Occipital lobe (tissue), 2 donors: ENCODE measurements around the gene POLRMT. TPM values are rescaled to one million over a fixed set of nuclear protein-coding genes. Genes with fewer than 3 reads are reported as not detected.
A peak's percentile ranks its signal among the peaks of the same experiment; 100 is the strongest.
"Not testable (repeated sequence)": the region's sequence is repeated elsewhere in the genome, so short reads cannot be mapped to it uniquely, and the experiment has no call there.

Source experiments
- DNase-seq: peaks from one replicate; lab custom pipeline; 2025; lab: John Stamatoyannopoulos, UW
- total RNA-seq: library from RNA; depleted of rRNA; stranded (reverse); fragments of >200 nt; gene quantifications from one replicate; pipeline ENCODE4 v1.2.3, GENCODE V29; 2014

Gene POLRMT
- total RNA-seq, 1 donor from 2014 or later: 12.5 TPM

GRCh38 chr19:593505-593904 lies 39.8 kb downstream of the POLRMT start:
- no peak for DNase-seq

DNA sequence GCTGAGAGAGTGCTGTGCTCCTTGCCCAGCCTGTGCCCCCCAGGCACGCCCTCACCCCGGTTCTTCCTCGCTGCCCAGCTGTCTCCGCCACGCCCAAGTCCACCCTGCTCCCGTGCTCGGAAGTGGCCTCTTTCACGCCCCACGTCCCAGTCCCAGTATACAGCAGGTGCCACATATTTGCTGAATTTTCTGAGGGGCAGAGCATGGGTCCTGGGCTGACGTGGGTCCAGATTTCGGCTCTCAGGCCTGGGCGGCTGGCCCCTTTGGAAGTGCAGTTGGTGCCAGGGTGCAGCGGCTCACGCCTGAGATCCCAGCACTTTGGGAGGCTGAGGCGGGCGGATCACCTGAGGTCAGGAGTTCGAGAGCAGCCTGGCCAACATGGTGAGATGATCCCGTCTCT lies 40.3 kb downstream of the POLRMT start:
- DNase-seq: no peak

DNA sequence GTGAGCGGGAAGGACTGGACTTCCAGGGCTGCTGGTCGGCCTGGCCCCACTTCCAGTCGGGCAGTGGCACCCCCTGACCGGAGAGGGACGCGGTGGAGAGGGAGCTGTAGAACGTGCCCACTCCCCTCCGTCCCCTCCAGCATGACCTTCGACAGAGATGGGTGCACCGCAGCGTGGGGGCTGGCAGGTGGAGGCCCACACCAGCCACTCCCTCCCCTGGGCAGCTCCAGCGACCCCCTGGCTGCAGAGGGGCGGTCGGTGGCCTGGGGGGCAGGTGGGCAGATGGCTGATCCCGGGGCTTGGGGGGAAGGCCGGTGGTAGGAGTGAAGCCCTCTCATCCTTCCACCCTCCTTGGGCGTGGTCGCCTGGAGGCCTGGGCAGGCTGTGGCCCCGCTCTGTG lies 41.2 kb downstream of the POLRMT start:
- no peak for DNase-seq

DNA sequence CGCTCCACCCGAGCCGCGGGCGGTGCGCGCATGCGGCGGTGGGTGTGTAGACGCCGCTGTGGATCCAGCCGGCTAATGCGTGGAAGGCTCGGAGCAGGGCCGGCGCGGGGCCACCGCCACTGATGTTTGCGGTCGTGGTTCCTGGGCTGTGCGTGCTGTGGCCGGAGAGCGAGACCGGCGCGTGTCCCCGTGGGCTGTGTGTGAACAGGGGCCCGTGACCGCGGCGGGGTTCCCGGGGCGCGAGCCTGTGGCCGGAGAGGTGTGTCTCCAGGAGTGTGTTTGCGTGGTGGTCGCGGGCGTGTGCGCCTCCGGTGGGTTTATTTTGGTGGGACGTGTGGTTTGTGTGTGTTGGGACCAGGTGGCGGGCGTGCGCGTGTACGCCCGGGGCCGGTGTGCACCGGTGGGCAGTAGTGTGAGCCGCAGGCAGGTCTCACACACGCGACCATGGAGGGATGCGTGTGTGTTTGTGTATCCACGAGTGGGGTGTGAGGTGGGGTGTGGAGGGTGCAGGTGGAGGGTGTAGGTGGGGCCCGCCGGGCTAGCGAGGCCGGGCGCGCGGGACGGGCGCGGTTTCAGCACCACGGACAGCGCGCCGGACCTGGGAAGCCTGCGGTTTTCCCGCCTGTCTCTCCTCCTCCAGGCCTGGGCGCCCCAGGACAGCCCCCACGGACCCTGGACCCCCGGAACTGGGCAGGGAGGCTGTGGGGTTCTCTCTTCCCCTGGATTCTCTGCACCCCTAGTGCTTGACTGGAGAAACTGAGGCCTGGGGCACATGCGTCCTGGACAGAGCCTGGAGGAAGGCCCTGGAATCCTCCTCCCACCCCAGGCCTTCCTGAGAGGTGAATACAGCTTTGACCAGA lies 42.0 kb downstream of the POLRMT start:
- DNase-seq: no peak

DNA sequence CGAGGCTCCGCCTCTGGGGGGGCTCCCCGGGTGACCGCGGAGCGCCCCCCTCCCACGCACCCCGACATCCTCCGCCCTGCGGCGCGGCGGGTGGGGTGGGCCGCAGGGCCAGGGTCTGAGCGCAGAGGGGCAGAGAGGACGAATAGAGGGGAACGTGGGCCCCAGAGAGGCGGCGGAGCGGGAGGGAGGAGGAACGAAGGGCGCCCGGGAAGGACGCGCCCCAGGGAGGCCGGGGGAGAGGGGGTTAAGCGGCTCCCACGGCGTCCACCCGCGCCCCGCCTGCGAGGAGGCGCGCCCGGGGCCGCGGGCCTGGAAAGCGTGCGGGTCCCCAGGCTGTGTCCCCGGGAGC lies 42.6 kb downstream of the POLRMT start:
- no peak for DNase-seq

DNA sequence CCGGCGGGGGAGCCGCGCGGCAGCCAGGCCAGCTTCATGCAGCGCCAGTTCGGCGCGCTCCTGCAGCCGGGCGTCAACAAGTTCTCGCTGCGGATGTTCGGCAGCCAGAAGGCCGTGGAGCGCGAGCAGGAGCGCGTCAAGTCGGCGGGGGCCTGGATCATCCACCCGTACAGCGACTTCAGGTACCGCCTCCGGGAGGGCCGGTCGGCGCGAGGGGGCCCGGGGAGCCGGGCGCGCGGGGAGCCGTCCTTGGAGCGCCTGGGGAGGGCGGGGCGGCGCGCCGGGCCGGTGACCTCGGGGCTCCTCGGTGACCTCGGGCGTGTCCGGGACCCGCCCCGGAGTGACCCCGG lies 43.0 kb downstream of the POLRMT start:
- no peak for DNase-seq

DNA sequence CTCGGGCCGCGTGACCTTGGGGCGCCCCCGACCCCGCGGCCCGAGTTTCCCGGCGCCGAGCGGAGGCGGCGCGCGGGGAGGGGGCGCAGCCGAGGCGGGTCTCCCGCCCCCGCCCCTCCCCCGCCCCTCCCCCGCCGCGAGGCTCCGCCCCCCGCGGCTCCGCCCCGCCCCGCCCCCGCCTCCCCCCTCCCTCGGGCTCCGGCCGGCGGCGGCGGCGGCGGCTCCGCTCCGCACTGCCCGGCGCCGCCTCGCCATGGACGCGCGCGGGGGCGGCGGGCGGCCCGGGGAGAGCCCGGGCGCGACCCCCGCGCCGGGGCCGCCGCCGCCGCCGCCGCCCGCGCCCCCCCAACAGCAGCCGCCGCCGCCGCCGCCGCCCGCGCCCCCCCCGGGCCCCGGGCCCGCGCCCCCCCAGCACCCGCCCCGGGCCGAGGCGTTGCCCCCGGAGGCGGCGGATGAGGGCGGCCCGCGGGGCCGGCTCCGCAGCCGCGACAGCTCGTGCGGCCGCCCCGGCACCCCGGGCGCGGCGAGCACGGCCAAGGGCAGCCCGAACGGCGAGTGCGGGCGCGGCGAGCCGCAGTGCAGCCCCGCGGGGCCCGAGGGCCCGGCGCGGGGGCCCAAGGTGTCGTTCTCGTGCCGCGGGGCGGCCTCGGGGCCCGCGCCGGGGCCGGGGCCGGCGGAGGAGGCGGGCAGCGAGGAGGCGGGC lies 43.5 kb downstream of the POLRMT start, which contains the start of gene HCN2:
TSS of gene HCN2 (plus strand) at position 189 of the 703 bp plus-strand sequence. CDS start at position 254, 65 bp downstream.
- DNase-seq: no peak

- DNase-seq: no peak
These were observed 44.3 kb downstream of the POLRMT start for GRCh38 chr19:588741-589692.

DNA sequence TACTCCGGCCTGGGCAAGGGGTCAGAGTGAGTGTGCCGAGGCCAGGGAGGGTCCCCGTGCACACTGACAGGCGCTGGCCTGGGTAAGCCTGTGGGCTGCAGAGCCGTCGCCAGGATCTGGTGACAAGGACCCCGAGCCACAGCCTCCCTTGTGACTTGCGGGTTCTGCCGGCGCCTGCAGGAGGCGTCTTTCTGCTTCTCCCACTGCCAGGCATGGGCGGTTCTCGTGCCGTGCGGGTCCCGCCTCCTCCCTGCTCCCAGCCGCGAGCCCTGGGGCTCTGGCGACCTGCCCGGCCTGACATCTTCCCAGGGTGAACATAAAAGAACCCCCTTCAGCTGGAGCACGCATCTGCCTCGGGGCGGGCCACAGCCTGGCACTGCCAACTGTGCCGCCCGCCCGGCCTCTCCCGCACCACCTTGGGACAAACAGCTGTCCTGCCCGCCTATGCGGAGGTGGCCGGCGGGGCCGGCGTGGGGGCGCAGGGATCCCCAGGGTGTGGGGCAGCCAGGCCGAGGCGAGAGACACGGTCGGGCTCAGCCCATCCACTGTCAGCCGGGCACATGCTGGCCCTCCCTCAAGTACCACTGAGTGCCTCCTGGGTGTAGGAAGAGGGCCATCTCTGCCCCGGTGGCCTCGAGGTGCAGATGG lies 45.1 kb downstream of the POLRMT start:
- DNase-seq: peak; percentile 80

DNA sequence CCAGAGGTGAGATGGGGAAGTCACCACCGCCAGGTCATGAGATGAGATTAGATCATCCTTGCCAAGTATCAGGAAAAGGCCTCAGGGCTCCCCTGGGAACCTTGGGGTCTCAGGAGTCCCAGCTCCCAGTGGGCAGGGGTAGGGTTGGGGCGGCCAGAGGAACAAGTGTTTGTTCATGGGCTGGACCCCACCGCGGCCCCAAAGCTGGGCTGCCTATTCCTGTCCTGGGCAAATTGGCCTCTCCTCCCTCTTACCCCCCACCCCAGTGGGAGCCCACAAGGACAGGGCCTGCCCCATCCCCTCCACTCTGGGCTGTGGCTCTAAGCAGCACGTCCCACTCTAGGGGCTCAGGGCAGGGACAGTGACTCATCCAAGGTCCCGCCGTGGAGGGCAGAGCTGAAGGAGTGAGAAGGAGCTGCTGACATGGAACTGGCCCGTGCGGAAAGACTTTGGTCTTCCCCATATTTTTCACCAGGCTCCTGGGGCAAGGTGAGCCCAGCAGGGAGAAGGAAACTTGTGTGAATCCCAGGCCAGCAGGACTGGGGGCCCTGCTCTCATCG lies 47.7 kb downstream of the POLRMT start:
- no peak for DNase-seq

GRCh38 chr19:585146-585545 lies 48.2 kb downstream of the POLRMT start:
- DNase-seq: not testable (repeated sequence)

DNA sequence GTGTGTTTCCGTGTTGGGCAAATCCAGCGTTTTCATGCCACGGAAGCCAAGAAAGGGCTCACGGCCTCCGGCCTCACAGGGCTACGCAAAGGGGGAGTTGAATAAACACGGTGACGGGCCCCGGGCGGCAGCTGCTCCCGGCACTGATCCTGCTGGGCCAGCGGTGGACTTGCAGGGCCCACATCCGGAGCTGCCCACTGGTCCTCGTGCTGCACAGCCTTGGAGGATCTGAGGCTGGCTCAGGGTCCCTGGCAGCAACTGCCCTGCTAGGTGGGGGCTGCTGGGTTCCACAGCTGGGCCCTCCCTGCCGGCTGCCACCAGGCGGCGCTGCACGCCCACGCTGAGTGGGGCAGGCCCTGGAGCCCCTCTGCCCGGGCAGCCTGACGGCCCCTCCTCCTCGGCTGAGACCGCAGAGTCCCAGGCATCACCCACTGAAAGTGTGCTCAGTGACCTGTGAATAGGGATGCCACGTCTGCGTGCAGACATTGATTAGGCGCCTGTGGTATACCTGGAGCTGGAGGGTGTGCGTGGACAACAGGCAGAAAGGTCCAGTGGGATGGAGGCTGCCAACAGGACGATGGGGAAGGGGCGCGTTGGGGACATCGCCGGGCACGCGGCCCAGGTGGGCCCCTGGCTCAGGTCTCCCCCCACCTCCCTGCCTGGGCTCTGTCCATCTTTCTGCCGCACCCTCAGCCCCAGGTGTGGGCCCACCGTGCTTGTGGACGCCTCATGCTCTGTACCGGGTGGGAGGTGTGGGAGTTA lies 48.9 kb downstream of the POLRMT start:
- no peak for DNase-seq

DNA sequence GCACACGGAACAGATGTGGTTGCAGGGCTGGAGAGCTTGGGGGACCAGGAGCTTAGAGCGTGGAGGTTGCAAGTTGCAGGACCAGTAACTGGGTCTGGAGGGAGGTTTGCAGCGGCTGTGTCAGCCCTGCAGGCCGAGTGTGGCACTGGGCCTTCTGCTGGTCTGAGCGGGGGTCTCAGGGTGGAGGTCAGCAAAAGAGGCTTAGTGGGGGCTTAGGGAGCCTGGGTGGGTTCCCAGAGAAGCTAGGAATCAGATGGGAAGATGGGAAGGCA lies 49.4 kb downstream of the POLRMT start:
- DNase-seq: no peak

- no peak for DNase-seq
These were observed 50.0 kb downstream of the POLRMT start for GRCh38 chr19:583198-583967.

DNA sequence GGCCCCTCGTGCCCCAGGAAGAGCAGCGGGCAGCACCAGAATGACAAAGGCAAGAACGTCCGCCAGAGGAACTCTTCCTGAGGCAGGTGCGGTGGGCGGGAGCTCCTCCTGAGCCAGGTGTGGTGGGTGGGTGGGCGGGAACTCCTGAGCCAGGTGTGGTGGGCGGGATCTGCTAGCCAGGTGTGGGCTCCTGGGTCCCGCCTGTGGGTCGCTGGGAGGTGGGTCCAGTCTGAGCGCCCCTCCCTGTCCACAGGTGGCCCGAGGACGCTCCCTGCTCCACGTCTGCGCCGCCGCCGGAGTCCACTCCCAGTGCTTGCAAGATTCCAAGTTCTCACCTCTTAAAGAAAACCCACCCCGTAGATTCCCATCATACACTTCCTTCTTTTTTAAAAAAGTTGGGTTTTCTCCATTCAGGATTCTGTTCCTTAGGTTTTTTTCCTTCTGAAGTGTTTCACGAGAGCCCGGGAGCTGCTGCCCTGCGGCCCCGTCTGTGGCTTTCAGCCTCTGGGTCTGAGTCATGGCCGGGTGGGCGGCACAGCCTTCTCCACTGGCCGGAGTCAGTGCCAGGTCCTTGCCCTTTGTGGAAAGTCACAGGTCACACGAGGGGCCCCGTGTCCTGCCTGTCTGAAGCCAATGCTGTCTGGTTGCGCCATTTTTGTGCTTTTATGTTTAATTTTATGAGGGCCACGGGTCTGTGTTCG lies 50.7 kb downstream of the POLRMT start:
- DNase-seq: no peak

- no peak for DNase-seq
These were observed 51.8 kb downstream of the POLRMT start for GRCh38 chr19:581399-582111.

DNA sequence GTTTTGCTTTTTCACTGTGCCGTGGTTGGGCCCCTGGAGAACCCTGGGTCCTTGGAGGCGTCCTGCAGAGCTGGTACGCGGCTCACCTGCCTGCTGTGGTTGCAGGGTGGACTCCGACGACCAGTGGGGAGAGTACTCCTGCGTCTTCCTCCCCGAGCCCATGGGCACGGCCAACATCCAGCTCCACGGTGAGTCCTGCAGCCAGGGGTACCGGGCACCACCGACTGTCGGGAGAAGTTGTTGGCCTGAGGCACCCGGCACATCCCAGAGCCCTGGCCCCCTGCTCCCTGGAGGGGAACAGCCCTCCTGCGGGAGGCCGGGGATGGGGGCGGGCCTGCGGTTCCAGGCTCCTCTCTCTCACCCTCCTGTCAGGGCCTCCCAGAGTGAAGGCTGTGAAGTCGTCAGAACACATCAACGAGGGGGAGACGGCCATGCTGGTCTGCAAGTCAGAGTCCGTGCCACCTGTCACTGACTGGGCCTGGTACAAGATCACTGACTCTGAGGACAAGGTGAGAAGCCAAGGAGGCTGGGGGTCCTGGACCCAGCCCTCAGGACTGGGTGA lies 53.0 kb downstream of the POLRMT start:
- no peak for DNase-seq

DNA sequence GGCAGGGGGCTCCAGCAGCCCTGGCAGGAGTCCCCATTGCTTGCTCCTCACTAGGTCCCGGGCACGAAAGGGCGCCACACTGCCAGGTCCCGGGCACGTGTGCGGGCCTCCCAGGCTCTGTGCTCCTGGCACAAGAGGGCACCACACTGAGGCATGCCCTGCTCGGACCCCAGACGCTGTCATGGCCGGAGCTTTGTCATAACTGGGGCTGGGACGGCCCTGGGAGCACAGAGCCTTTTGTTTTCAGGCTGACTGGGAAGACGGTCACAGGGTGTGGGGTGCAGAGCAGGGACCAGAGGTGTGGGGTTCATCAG lies 53.5 kb downstream of the POLRMT start:
- no peak for DNase-seq
